Erythroblast (primary cell): ENCODE results near the gene PEX16.

Source experiments
- DNase-seq, 2 experiments: peaks; one replicate each; lab custom pipeline; 2025; lab: John Stamatoyannopoulos, UW
- GATA1 ChIP-seq: IDR thresholded peaks from 2 replicates; pipeline ENCODE4 v1.6.1; 2011; ENCODE audit warnings: low read depth, mild to moderate bottlenecking, control low read depth, low read length, moderate library complexity
- POLR2A ChIP-seq: IDR thresholded peaks from 2 replicates; pipeline ENCODE4 v1.6.1; 2011; ENCODE audit warnings: mild to moderate bottlenecking, low read length

The PEX16 gene

GRCh38 chr11:45917623-45918330 lies at the start of gene PEX16:
Gene PEX16 (minus strand): TSS chr11:45917877. CDS start chr11:45917811, 66 bp downstream.
- peak; percentile 98 for DNase-seq
- TF ChIP-seq GATA1 = no peak
- peak; percentile 84 for TF ChIP-seq POLR2A

GRCh38 chr11:45964911-45965389 lies 47.3 kb upstream of the PEX16 start:
- TF ChIP-seq GATA1 = no peak
- DNase-seq = peak; percentile 84 to 91

- DNase-seq = peak in 1 of 2 experiments; percentile 3
- TF ChIP-seq POLR2A (no peak), GATA1 (no peak)
These were observed 44.1 kb upstream of the PEX16 start for GRCh38 chr11:45961751-45962240.

GRCh38 chr11:45960387-45961095 lies 42.9 kb upstream of the PEX16 start:
- DNase-seq = no peak
- TF ChIP-seq GATA1 = no peak
- no peak for TF ChIP-seq POLR2A

- TF ChIP-seq POLR2A (no peak), GATA1 (no peak)
- no peak for DNase-seq
These were observed 42.2 kb upstream of the PEX16 start for GRCh38 chr11:45959851-45960250.

GRCh38 chr11:45949992-45950407 lies 32.3 kb upstream of the PEX16 start:
- TF ChIP-seq POLR2A (no peak), GATA1 (no peak)
- DNase-seq = no peak

GRCh38 chr11:45948356-45948755 lies 30.7 kb upstream of the PEX16 start:
- DNase-seq = no peak
- no peak for TF ChIP-seq GATA1
- TF ChIP-seq POLR2A = no peak

- no peak for DNase-seq
- TF ChIP-seq GATA1 (no peak), POLR2A (no peak)
These were observed 30.2 kb upstream of the PEX16 start for GRCh38 chr11:45947885-45948284.

- TF ChIP-seq GATA1 (no peak), POLR2A (no peak)
- no peak for DNase-seq
These were observed 27.8 kb upstream of the PEX16 start for GRCh38 chr11:45945397-45945999.

GRCh38 chr11:45942381-45942780 lies 24.7 kb upstream of the PEX16 start:
- DNase-seq = no peak
- TF ChIP-seq POLR2A (no peak), GATA1 (no peak)

- DNase-seq = peak in 1 of 2 experiments; percentile 47
- TF ChIP-seq POLR2A = no peak
- TF ChIP-seq GATA1 = no peak
These were observed 23.6 kb upstream of the PEX16 start for GRCh38 chr11:45941285-45941684.

GRCh38 chr11:45939836-45940235 lies 22.2 kb upstream of the PEX16 start:
- TF ChIP-seq POLR2A (no peak), GATA1 (no peak)
- no peak for DNase-seq

GRCh38 chr11:45937916-45938315 lies 20.2 kb upstream of the PEX16 start:
- no peak for TF ChIP-seq POLR2A
- no peak for TF ChIP-seq GATA1

More at GRCh38 chr11:45937916-45938315, 20.2 kb upstream of the PEX16 start:
- no peak for DNase-seq
